Body of pancreas (tissue), 4 donors: ENCODE measurements around the gene MTMR3. TPM values are rescaled to one million over a fixed set of nuclear protein-coding genes. Genes with fewer than 3 reads are reported as not detected.
A peak's percentile ranks its signal among the peaks of the same experiment; 100 is the strongest.

ENCODE experiments used
- ATAC-seq: fragments of 150-250 bp; one replicate; pipeline ENCODE4 v1.9.1; 2016
- DNase-seq, 4 donors: peaks; one replicate each; pipeline ENCODE4 v3.0.0-alpha.2; 2019
- H3K27ac ChIP-seq, 4 donors: fragments of 200-600 bp; sonication (generic); 1 replicate in 3 of 4; 2 replicates in 1 of 4; pipeline versions ENCODE4 v1.5.1 to v1.6.1; 2016 to 2019; ENCODE audit warnings: mild to moderate bottlenecking in 1 of 4, mixed read lengths in 1 of 4, moderate library complexity in 1 of 4
- H3K27me3 ChIP-seq, 2 donors: fragments of 200-600 bp; sonication (generic); one replicate each; pipeline ENCODE4 v1.6.0; 2016; ENCODE audit warnings: mild to moderate bottlenecking in 1 of 2
- H3K36me3 ChIP-seq, 2 donors: fragments of 200-600 bp; sonication (generic); replicated peaks in 1 of 2; 2 replicates each; pipeline ENCODE4 v1.5.1; 2016; ENCODE audit warnings: low read depth in 2 of 2; ENCODE audit not compliant: insufficient read depth in 1 of 2
- H3K4me1 ChIP-seq: fragments of 200-600 bp; sonication (generic); one replicate; pipeline ENCODE4 v1.6.0; 2016
- H3K4me3 ChIP-seq, 2 donors: fragments of 200-600 bp; sonication (generic); 1 replicate in 1 of 2; 2 replicates in 1 of 2; pipeline ENCODE4 v1.5.1; 2016 to 2019
- H3K9me3 ChIP-seq, 3 donors: fragments of 200-600 bp; sonication (generic); 1 replicate in 2 of 3; 2 replicates in 1 of 3; pipeline ENCODE4 v1.5.1; 2016
- POLR2A ChIP-seq, 3 donors: fragments of 450-650 bp; IDR thresholded peaks; one replicate each; pipeline ENCODE4 v1.6.1; 2016; ENCODE audit warnings: antibody characterized with exemption in 3 of 3, mild to moderate bottlenecking in 2 of 3
- WGBS, 2 donors: methylation state at CpG; one replicate each; pipeline ENCODE4 v1.1.5; 2017; 5-methylcytosine and 5-hydroxymethylcytosine counted together
- intact Hi-C: fragments of 100-400 bp; cut with DNase I; formaldehyde crosslinking; loops from one replicate; pipeline ENCODE4 v1.15.1; 2023
- total RNA-seq, 2 donors: library from RNA; depleted of rRNA; stranded (reverse); fragments of >200 nt; gene quantifications; one replicate each; pipeline ENCODE4 v1.1.0, GENCODE V29; 2016
- TF ChIP-seq, protein P1 (sequence below), 7 experiments: fragments of 450-650 bp in 4 of 7; fragments of 200-600 bp in 3 of 7; sonication (generic) in 3 of 7; IDR thresholded peaks; one replicate each; pipeline ENCODE4 v1.5.1; 2016 to 2019; ENCODE audit warnings: antibody characterized with exemption in 7 of 7

Gene MTMR3
- total RNA-seq, 2 donors from 2014 or later: 37.9 to 46.7 TPM

GRCh38 chr22:29882716-29883044 lies 294 bp upstream of the MTMR3 start:
- Histone ChIP-seq H3K27ac (peak overlapping the region in 3 of 4 donors; percentile 92 to 97 (median 97)), H3K9me3 (no peaks in the 10 kb centered on the region), H3K27me3 (no peaks in the 10 kb centered on the region), H3K4me1 (peaks cover 33% of the 10 kb centered on the region), H3K4me3 (peak overlapping the region in 1 of 2 donors; percentile 87), H3K36me3 (no peaks in the 10 kb centered on the region)
- WGBS, 2 donors: 0% methylated on average over 5 of the region's 5 CpGs
- no peak for DNase-seq
- TF ChIP-seq POLR2A (IDR thresholded peaks at IDR 0.05): no peak
- TF ChIP-seq, protein P1, sequence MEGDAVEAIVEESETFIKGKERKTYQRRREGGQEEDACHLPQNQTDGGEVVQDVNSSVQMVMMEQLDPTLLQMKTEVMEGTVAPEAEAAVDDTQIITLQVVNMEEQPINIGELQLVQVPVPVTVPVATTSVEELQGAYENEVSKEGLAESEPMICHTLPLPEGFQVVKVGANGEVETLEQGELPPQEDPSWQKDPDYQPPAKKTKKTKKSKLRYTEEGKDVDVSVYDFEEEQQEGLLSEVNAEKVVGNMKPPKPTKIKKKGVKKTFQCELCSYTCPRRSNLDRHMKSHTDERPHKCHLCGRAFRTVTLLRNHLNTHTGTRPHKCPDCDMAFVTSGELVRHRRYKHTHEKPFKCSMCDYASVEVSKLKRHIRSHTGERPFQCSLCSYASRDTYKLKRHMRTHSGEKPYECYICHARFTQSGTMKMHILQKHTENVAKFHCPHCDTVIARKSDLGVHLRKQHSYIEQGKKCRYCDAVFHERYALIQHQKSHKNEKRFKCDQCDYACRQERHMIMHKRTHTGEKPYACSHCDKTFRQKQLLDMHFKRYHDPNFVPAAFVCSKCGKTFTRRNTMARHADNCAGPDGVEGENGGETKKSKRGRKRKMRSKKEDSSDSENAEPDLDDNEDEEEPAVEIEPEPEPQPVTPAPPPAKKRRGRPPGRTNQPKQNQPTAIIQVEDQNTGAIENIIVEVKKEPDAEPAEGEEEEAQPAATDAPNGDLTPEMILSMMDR (IDR thresholded peaks at IDR 0.05): no peak
- intact Hi-C loops: loop anchor here (10.0 kb wide), 1 partner anchor 122 kb away; no protein-coding TSS in a partner anchor
- ATAC-seq: no peak

DNA sequence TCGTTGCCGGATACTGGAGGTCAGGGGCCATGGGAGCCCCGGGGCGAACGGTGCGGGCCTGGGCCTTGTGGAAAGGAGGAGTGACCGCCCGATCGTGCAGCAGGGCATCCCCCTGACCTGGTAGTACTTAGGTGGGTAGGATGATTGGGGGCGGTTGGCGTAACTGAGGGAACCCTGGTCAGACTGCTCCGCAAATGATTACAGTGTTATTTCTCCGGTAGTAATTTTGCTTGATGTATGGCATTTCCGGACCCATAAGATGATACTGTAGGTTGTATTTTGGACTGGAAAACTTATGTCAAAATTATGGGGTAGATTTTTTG lies 762 bp downstream of the MTMR3 start:
- Histone ChIP-seq H3K27me3 (no peaks in the 10 kb centered on the region), H3K36me3 (no peaks in the 10 kb centered on the region), H3K4me3 (peak overlapping the region; percentile 82 to 87), H3K9me3 (no peaks in the 10 kb centered on the region), H3K27ac (peak overlapping the region; percentile 91 to 97 (median 94)), H3K4me1 (peaks cover 39% of the 10 kb centered on the region)
- intact Hi-C loops: loop anchor here (10.0 kb wide), 1 partner anchor 121 kb away; no protein-coding TSS in a partner anchor
- no peak for DNase-seq
- TF ChIP-seq, protein P1 (IDR thresholded peaks at IDR 0.05): no peak
- TF ChIP-seq POLR2A (IDR thresholded peaks at IDR 0.05): no peak
- 0 to 5% methylated on average over 4 to 14 of the region's 14 CpGs for WGBS, 2 donors
- ATAC-seq: no peak

- intact Hi-C loops: loop anchor here (10.0 kb wide), 1 partner anchor 119 kb away; no protein-coding TSS in a partner anchor
- no peak for TF ChIP-seq POLR2A (IDR thresholded peaks at IDR 0.05)
- TF ChIP-seq, protein P1 (IDR thresholded peaks at IDR 0.05): no peak
- no peak for DNase-seq
- Histone ChIP-seq H3K9me3 (no peaks in the 10 kb centered on the region), H3K27me3 (no peaks in the 10 kb centered on the region), H3K27ac (no peak overlapping the region), H3K36me3 (no peaks in the 10 kb centered on the region), H3K4me1 (peaks cover 39% of the 10 kb centered on the region), H3K4me3 (no peak overlapping the region)
- no peak for ATAC-seq
- 57 to 63% methylated on average over 4 of the region's 4 CpGs for WGBS, 2 donors
Measured at GRCh38 chr22:29885610-29886009, 2.6 kb downstream of the MTMR3 start.

DNA sequence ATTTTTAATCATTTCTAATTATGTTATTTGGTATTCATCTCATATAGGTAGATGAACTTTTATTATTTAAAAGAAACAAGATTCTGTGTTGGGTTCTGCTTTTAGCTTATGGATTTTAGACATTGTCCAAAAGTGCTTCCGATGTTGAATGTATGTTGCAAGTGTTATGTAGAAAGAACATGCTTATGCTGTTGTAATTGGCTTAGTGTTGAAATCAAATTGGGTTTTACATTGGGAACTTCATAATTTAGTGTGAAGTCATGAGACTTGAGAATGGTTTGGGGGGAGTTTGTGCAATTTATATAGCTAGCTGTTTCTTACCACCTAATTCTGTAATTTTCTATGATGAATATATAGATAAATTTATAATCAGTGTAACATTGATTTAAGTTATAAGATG lies 3.6 kb downstream of the MTMR3 start:
- intact Hi-C loops: loop anchor here (10.0 kb wide), 1 partner anchor 118 kb away; no protein-coding TSS in a partner anchor

GRCh38 chr22:29887358-29887757 lies 4.4 kb downstream of the MTMR3 start:
- Histone ChIP-seq H3K27ac (peak overlapping the region in 1 of 4 donors; percentile 34), H3K27me3 (no peaks in the 10 kb centered on the region), H3K4me1 (peaks cover 40% of the 10 kb centered on the region), H3K9me3 (no peaks in the 10 kb centered on the region), H3K4me3 (no peak overlapping the region), H3K36me3 (no peaks in the 10 kb centered on the region)
- intact Hi-C loops: loop anchor here (10.0 kb wide), 1 partner anchor 117 kb away; no protein-coding TSS in a partner anchor
- ATAC-seq (no peak), DNase-seq (no peak)
- 38 to 41% methylated on average over 2 of the region's 2 CpGs for WGBS, 2 donors
- TF ChIP-seq POLR2A (IDR thresholded peaks at IDR 0.05): no peak
- TF ChIP-seq, protein P1 (IDR thresholded peaks at IDR 0.05): no peak

More for the DNA sequence above, 3.6 kb downstream of the MTMR3 start:
- WGBS, 2 donors: 66 to 93% methylated on average over 1 of the region's 1 CpG
- Histone ChIP-seq H3K27me3 (no peaks in the 10 kb centered on the region), H3K4me1 (peaks cover 39% of the 10 kb centered on the region), H3K9me3 (no peaks in the 10 kb centered on the region), H3K4me3 (no peak overlapping the region), H3K36me3 (no peaks in the 10 kb centered on the region), H3K27ac (no peak overlapping the region)
- ATAC-seq (no peak), DNase-seq (no peak)
- TF ChIP-seq POLR2A (IDR thresholded peaks at IDR 0.05): no peak
- TF ChIP-seq, protein P1 (IDR thresholded peaks at IDR 0.05): no peak
